ENCODE results near the gene C1QTNF1.

Gene C1QTNF1

DNA sequence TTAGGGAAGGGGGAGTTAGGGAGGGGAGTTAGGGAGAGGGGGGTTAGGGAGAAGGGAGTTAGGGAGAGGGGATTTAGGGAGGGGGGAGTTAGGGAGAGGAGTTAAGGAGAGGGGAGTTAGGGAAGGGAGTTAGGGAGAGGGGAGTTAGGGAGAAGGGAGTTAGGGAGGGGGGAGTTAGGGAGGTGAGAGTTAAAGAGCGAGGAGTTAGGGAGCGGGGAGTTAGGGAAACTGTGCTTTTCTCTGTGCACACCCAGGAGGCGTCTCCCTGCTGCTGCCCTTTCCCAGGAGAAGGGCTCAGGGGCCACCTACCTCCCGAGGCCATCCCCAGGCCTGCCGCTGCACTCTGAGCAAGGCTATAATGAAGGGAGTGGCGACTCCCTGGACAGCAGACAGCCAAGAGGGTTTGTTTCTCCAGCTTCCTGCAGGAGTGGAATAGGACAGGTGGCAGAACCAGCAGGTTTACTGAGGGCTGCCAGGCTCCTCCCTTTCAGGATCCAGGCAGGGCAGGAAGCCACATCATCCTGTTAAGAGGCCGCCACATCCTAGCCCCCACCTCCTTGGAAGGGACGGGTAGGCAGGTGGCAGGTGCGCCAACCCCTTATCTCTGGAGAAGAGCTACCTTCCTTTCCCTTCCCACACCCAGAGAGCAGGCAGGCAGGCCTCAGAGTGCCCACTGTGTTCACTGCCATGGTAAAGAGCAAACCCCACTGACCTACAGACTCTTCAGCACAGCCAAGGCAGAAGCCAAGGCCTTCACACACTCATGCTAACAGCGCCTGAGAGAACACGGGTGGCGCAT is 18.7 kb upstream of the C1QTNF1 start:
- Histone ChIP-seq H2BK5ac (ENCODE audit: low read depth, low read length, poor library complexity) (no peak overlapping the region), H2BK12ac (ENCODE audit: low read length) (no peak overlapping the region), H3K36me3 (ENCODE audit: control insufficient read depth in 1 of 2, insufficient read depth in 2 of 2, low read length in 2 of 2) (peaks cover 15 to 24% of the 10 kb centered on the region in 2 experiments), H2BK120ac (ENCODE audit: insufficient read depth, low read length, poor library complexity) (no peak overlapping the region), H3K79me2 (ENCODE audit: control insufficient read depth, insufficient read depth, low read length, poor library complexity) (peaks cover 17% of the 10 kb centered on the region), H3K9me3 (ENCODE audit: insufficient read depth, low read depth, low read length) (no peaks in the 10 kb centered on the region), H4K8ac (ENCODE audit: low read depth, low read length) (no peak overlapping the region), H3K18ac (ENCODE audit: low read length) (no peak overlapping the region), H3K27ac (ENCODE audit: low read depth, low read length) (peak overlapping the region; percentile 4), H3K4ac (ENCODE audit: low read depth, low read length) (peak overlapping the region; percentile 8), H3K79me1 (ENCODE audit: low read length) (peaks cover 12% of the 10 kb centered on the region), H3K23ac (ENCODE audit: low read length) (no peak overlapping the region), H4K91ac (ENCODE audit: low read depth, low read length) (no peak overlapping the region), H3K27me3 (ENCODE audit: insufficient read depth, low read length) (no peaks in the 10 kb centered on the region), H2AFZ (ENCODE audit: insufficient read depth, low read length, poor library complexity) (no peak overlapping the region), H3K9ac (ENCODE audit: low read length) (no peak overlapping the region), H3K4me2 (ENCODE audit: low read length) (no peak overlapping the region), H4K12ac (ENCODE audit: low read depth, low read length) (no peak overlapping the region), H3K14ac (ENCODE audit: low read length) (no peak overlapping the region), H2AK5ac (ENCODE audit: low read length) (no peak overlapping the region), H3K4me1 (ENCODE audit: control insufficient read depth in 1 of 2, insufficient read depth in 2 of 2, low read length in 2 of 2) (peaks cover 21 to 27% of the 10 kb centered on the region in 2 experiments), H3K4me3 (ENCODE audit: low read depth, low read length) (no peak overlapping the region)
- no peak for DNase-seq
- 100% methylated on average over 2 of the region's 12 CpGs for WGBS (ENCODE audit: extremely low coverage, insufficient coverage, insufficient read length)

DNA sequence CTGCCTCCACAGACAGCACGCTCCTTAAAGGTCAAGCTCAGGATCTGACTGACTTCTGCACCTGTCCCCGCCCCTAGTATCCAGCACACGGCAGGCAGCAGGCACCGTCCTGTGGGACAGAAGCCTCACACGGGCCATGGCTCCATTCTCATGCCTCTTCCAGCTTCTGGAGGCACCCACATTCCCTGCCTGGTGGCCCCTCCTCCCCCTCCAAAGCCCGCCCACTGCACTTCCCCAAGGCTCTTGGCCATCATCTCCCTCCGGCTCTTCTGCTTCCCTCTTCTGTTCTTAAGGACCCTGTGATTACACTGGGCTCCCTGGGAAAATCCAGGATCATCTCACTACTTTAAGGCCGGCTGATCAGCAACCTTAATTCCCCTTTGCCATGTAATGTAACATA is 17.9 kb upstream of the C1QTNF1 start:
- Histone ChIP-seq H2AFZ (ENCODE audit: insufficient read depth, low read length, poor library complexity) (no peak overlapping the region), H3K79me1 (ENCODE audit: low read length) (peaks cover 14% of the 10 kb centered on the region), H3K4me2 (ENCODE audit: low read length) (no peak overlapping the region), H3K27ac (ENCODE audit: low read depth, low read length) (no peak overlapping the region), H3K23ac (ENCODE audit: low read length) (no peak overlapping the region), H3K79me2 (ENCODE audit: control insufficient read depth, insufficient read depth, low read length, poor library complexity) (peaks cover 17% of the 10 kb centered on the region), H4K8ac (ENCODE audit: low read depth, low read length) (no peak overlapping the region), H3K9me3 (ENCODE audit: insufficient read depth, low read depth, low read length) (no peaks in the 10 kb centered on the region), H2BK120ac (ENCODE audit: insufficient read depth, low read length, poor library complexity) (no peak overlapping the region), H3K14ac (ENCODE audit: low read length) (no peak overlapping the region), H4K91ac (ENCODE audit: low read depth, low read length) (no peak overlapping the region), H4K12ac (ENCODE audit: low read depth, low read length) (no peak overlapping the region), H3K4me1 (ENCODE audit: control insufficient read depth in 1 of 2, insufficient read depth in 2 of 2, low read length in 2 of 2) (peaks cover 22 to 29% of the 10 kb centered on the region in 2 experiments), H3K4me3 (ENCODE audit: low read depth, low read length) (no peak overlapping the region), H3K27me3 (ENCODE audit: insufficient read depth, low read length) (no peaks in the 10 kb centered on the region), H2BK12ac (ENCODE audit: low read length) (no peak overlapping the region), H2BK5ac (ENCODE audit: low read depth, low read length, poor library complexity) (no peak overlapping the region), H3K9ac (ENCODE audit: low read length) (no peak overlapping the region), H2AK5ac (ENCODE audit: low read length) (no peak overlapping the region), H3K4ac (ENCODE audit: low read depth, low read length) (no peak overlapping the region), H3K18ac (ENCODE audit: low read length) (no peak overlapping the region), H3K36me3 (ENCODE audit: control insufficient read depth in 1 of 2, insufficient read depth in 2 of 2, low read length in 2 of 2) (peaks cover 15 to 17% of the 10 kb centered on the region in 2 experiments)
- WGBS (ENCODE audit: extremely low coverage, insufficient coverage, insufficient read length), result no CpG with 5 or more reads among the region's 8 CpGs
- no peak for DNase-seq

DNA sequence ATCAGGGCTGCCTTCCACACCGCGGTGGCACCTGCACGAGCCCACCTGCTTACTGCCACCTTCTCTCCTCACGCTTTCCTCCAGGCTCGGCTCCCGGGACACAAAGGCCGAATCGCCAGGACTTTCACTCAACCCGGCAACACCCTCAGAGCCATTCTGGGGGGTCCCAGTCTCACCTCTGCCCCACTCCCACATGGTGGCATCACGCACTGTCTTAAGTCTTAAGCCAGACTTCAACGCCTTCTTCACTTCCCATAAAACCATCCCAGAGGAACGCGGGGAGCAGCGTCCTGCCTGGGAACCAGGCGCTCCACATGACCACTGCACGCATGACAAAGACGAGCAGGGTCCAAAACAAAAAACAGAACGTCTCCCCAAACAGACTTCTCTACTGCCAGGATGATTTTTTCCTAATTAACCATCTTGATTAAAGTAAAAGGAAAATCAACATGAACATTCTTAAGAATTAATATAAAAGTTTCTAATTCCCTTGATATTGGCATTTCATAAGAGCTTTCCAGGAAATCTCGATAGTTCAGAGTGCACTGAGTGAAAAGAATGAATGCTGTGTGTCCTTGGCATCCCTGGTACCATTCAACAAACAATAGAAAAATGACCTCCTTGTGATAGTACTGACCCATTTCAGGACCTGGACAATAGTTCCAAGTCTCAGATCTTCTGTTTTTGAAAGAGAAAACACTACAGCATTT is 17.0 kb upstream of the C1QTNF1 start:
- no peaks in the 10 kb centered on the region for H3K27me3 ChIP-seq (ENCODE audit: insufficient read depth, low read length)
- no peak overlapping the region for H3K23ac ChIP-seq (ENCODE audit: low read length)
- no peaks in the 10 kb centered on the region for H3K9me3 ChIP-seq (ENCODE audit: insufficient read depth, low read depth, low read length)
- H3K4me1 ChIP-seq (ENCODE audit: control insufficient read depth in 1 of 2, insufficient read depth in 2 of 2, low read length in 2 of 2), result peaks cover 24 to 33% of the 10 kb centered on the region in 2 experiments
- WGBS (ENCODE audit: extremely low coverage, insufficient coverage, insufficient read length), result no CpG with 5 or more reads among the region's 19 CpGs
- peaks cover 16% of the 10 kb centered on the region for H3K79me1 ChIP-seq (ENCODE audit: low read length)
- H3K79me2 ChIP-seq (ENCODE audit: control insufficient read depth, insufficient read depth, low read length, poor library complexity), result peaks cover 17% of the 10 kb centered on the region
- H3K27ac ChIP-seq (ENCODE audit: low read depth, low read length), result no peak overlapping the region
- H4K8ac ChIP-seq (ENCODE audit: low read depth, low read length), result no peak overlapping the region
- H4K91ac ChIP-seq (ENCODE audit: low read depth, low read length), result no peak overlapping the region
- H2BK12ac ChIP-seq (ENCODE audit: low read length), result no peak overlapping the region
- H2BK5ac ChIP-seq (ENCODE audit: low read depth, low read length, poor library complexity), result no peak overlapping the region
- H3K18ac ChIP-seq (ENCODE audit: low read length), result no peak overlapping the region
- H2BK120ac ChIP-seq (ENCODE audit: insufficient read depth, low read length, poor library complexity), result no peak overlapping the region
- no peak overlapping the region for H3K14ac ChIP-seq (ENCODE audit: low read length)
- peak overlapping the region; percentile 43 for H3K4ac ChIP-seq (ENCODE audit: low read depth, low read length)
- no peak for DNase-seq
- H3K4me2 ChIP-seq (ENCODE audit: low read length), result no peak overlapping the region
- no peak overlapping the region for H2AFZ ChIP-seq (ENCODE audit: insufficient read depth, low read length, poor library complexity)
- no peak overlapping the region for H2AK5ac ChIP-seq (ENCODE audit: low read length)
- peaks cover 14 to 15% of the 10 kb centered on the region in 2 experiments for H3K36me3 ChIP-seq (ENCODE audit: control insufficient read depth in 1 of 2, insufficient read depth in 2 of 2, low read length in 2 of 2)
- no peak overlapping the region for H3K4me3 ChIP-seq (ENCODE audit: low read depth, low read length)
- no peak overlapping the region for H3K9ac ChIP-seq (ENCODE audit: low read length)
- no peak overlapping the region for H4K12ac ChIP-seq (ENCODE audit: low read depth, low read length)

DNA sequence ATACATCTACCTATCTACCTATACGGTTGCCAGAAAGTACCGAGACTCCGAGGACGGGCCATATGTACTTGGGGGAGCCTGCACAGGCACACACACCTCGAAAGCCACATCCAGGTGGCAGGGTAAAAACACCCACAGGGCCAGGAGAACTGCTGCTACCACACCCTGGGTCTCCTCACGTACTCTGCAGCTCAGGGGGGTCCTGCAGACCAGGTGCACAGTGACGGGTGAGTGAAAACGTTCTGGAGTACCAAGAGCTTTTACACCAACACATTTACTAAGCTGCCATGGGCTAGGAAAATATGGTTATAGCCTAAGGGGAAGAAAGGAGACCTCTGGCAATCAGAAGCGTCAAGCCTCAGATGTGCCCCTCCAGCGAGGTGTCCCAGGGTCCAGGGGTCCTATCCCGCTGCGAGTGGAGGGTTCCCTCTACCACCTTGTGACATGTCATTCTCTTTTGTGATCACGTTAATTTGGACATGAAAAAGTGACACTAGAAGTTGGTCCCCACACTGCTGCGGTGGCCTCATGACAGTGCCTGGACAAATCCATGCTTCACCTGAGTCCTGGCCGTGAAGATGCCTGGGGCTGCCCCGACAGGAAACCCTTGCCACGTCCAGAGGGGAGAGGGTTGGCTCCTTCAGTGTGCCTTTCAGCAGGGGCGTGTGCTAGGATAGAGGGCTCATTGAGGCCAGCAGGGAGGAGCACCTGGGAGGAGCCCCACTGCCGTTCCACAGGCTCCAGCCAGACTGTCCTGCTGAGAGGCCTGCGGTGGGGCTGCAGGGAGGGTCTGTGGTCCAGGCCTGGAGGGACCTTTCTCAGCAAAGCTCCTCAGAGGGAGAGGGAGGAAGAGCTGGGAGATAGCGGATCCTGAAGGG is 16.2 kb upstream of the C1QTNF1 start:
- no peak overlapping the region for H2AK5ac ChIP-seq (ENCODE audit: low read length)
- DNase-seq, result no peak
- H3K27ac ChIP-seq (ENCODE audit: low read depth, low read length), result no peak overlapping the region
- no peak overlapping the region for H4K8ac ChIP-seq (ENCODE audit: low read depth, low read length)
- WGBS (ENCODE audit: extremely low coverage, insufficient coverage, insufficient read length), result no CpG with 5 or more reads among the region's 21 CpGs
- peak overlapping the region; percentile 2 for H3K18ac ChIP-seq (ENCODE audit: low read length)
- no peak overlapping the region for H2AFZ ChIP-seq (ENCODE audit: insufficient read depth, low read length, poor library complexity)
- no peak overlapping the region for H3K4me2 ChIP-seq (ENCODE audit: low read length)
- no peak overlapping the region for H2BK120ac ChIP-seq (ENCODE audit: insufficient read depth, low read length, poor library complexity)
- peaks cover 24 to 33% of the 10 kb centered on the region in 2 experiments for H3K4me1 ChIP-seq (ENCODE audit: control insufficient read depth in 1 of 2, insufficient read depth in 2 of 2, low read length in 2 of 2)
- no peak overlapping the region for H4K91ac ChIP-seq (ENCODE audit: low read depth, low read length)
- H3K79me2 ChIP-seq (ENCODE audit: control insufficient read depth, insufficient read depth, low read length, poor library complexity), result peaks cover 17% of the 10 kb centered on the region
- H3K36me3 ChIP-seq (ENCODE audit: control insufficient read depth in 1 of 2, insufficient read depth in 2 of 2, low read length in 2 of 2), result peaks cover 8 to 11% of the 10 kb centered on the region in 2 experiments
- peaks cover 18% of the 10 kb centered on the region for H3K79me1 ChIP-seq (ENCODE audit: low read length)
- H3K9ac ChIP-seq (ENCODE audit: low read length), result no peak overlapping the region
- no peak overlapping the region for H2BK12ac ChIP-seq (ENCODE audit: low read length)
- H3K4ac ChIP-seq (ENCODE audit: low read depth, low read length), result peak overlapping the region; percentile 8
- H3K9me3 ChIP-seq (ENCODE audit: insufficient read depth, low read depth, low read length), result peaks cover 2% of the 10 kb centered on the region
- H3K23ac ChIP-seq (ENCODE audit: low read length), result no peak overlapping the region
- H3K27me3 ChIP-seq (ENCODE audit: insufficient read depth, low read length), result no peaks in the 10 kb centered on the region
- no peak overlapping the region for H2BK5ac ChIP-seq (ENCODE audit: low read depth, low read length, poor library complexity)
- no peak overlapping the region for H3K14ac ChIP-seq (ENCODE audit: low read length)
- no peak overlapping the region for H4K12ac ChIP-seq (ENCODE audit: low read depth, low read length)
- H3K4me3 ChIP-seq (ENCODE audit: low read depth, low read length), result no peak overlapping the region

All from trophoblast cell (in vitro differentiated cells and primary cell).